ENCODE results near the gene KRT86. TPM values are rescaled to one million over a fixed set of nuclear protein-coding genes. Genes with fewer than 3 reads are reported as not detected.

The KRT86 gene
- total RNA-seq, 8 experiments from 2014 or later, result 0.14 to 0.59 (median 0.33) TPM; not detected in 4

DNA sequence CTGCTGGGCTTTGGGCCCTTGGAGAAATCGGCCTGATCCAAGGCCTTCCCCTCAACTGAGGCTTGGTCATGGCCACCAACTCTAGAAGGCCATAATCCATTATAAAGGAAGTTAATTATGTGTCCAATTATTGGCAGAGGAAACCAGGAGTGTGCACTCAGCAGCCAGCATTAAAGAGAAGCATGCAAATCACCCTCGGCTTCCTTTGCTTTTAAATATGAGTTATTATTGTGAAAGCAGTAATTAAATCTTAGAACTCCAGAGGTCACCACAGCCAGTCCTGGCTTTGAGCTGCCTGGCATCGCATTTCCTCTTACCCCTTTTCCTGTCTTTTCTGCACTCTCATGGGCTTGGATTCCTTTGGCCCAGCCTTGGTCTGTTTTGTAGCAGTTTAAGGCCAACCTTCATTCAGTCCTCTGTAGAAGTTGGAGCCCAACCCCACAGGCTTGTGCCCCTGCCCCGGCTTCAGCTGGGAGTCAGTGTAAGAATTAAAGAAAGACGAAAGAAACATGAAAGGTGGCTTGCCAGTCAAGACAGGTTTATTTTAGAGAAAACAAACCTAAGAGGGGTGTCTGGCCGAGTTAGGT lies 14.7 kb upstream of the KRT86 start:
- in situ Hi-C loops (cut with MboI; ENCODE audit: low pct_unique_long_range_greater_than_20kb in 2 of 9, low sequenced_read_pairs in 9 of 9, unreplicated experiment in 9 of 9), result no loop called here
- no peak overlapping the region for H3K27ac ChIP-seq
- no peak overlapping the region for H3K4me3 ChIP-seq
- no peak for ATAC-seq (replicated peaks in 6 of 8)
- H3K4me1 ChIP-seq (replicated peaks in 1 of 2), result no peaks in the 10 kb centered on the region
- 54 to 100% (median 80%) methylated on average over 1 to 5 of the region's 6 CpGs; no CpG with 5 or more reads in 2 of the 10 experiments for WGBS, 10 experiments

GRCh38 chr12:52260361-52261207 lies 13.9 kb upstream of the KRT86 start:
- no peak overlapping the region for H3K27ac ChIP-seq
- H3K4me1 ChIP-seq (replicated peaks in 1 of 2), result no peaks in the 10 kb centered on the region
- in situ Hi-C loops (cut with MboI; ENCODE audit: low pct_unique_long_range_greater_than_20kb in 2 of 9, low sequenced_read_pairs in 9 of 9, unreplicated experiment in 9 of 9), result no loop called here
- ATAC-seq (replicated peaks in 6 of 8), result peak in 4 of 8 experiments; percentile 21 to 74 (median 52)
- 10 to 93% (median 51%) methylated on average over 2 to 8 of the region's 9 CpGs for WGBS, 10 experiments
- no peak overlapping the region for H3K4me3 ChIP-seq

DNA sequence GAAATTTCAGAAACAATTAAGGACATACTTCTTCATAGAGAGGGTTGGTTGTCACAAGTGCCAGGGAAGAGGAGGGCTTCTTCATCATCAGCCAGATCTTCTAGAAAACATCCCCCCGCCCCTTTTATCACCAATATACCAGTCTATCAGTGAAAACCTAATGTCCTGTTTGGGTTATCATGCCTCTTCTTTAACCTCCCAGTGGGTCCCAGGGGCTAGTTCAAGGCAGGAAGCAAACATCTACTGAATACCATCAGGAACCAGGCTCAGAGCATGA lies 13.3 kb upstream of the KRT86 start:
- no peaks in the 10 kb centered on the region for H3K4me1 ChIP-seq (replicated peaks in 1 of 2)
- no peak for ATAC-seq (replicated peaks in 6 of 8)
- 0 to 60% (median 43%) methylated on average over 1 of the region's 1 CpG; no CpG with 5 or more reads in 5 of the 10 experiments for WGBS, 10 experiments
- in situ Hi-C loops (cut with MboI; ENCODE audit: low pct_unique_long_range_greater_than_20kb in 2 of 9, low sequenced_read_pairs in 9 of 9, unreplicated experiment in 9 of 9), result no loop called here
- no peak overlapping the region for H3K4me3 ChIP-seq
- H3K27ac ChIP-seq, result no peak overlapping the region

- in situ Hi-C loops (cut with MboI; ENCODE audit: low pct_unique_long_range_greater_than_20kb in 2 of 9, low sequenced_read_pairs in 9 of 9, unreplicated experiment in 9 of 9), result no loop called here
- no peaks in the 10 kb centered on the region for H3K4me1 ChIP-seq (replicated peaks in 1 of 2)
- ATAC-seq (replicated peaks in 6 of 8), result no peak
- H3K4me3 ChIP-seq, result no peak overlapping the region
- WGBS, 10 experiments, result 20 to 100% (median 100%) methylated on average over 1 to 2 of the region's 3 CpGs; no CpG with 5 or more reads in 7 of the 10 experiments
- no peak overlapping the region for H3K27ac ChIP-seq
Measured at GRCh38 chr12:52262286-52262685, 12.2 kb upstream of the KRT86 start.

DNA sequence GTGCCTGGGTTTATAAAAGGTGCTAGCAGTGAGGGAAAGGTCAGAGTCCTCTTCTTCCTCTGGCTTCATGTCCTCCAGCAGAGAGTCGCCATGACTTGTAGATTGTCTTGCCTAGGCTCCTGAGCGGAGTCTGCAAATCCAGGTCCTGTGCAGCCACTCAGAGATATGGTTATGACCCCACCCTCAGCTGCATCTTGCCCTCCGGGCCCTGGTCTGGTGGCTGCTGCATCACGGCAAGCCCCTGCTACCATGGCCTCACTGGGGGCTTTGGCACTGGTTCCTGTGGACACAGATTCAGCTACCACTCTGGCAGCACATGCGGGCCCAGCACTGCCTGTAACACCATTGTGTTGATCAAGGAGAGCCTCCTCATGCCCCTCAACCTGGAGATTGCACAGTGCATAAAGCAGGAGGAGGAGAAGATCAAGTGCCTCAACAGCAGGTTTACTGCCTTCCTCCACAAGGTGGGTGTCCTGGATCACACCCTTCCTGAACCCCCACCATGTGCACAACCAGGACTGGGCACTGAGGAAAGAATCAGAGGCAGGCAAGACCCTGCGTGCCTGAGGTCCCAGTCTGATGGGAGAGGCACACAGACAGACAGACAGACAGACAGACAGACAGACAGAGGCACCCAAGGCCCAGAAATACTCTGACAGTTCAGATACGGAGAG lies 10.5 kb upstream of the KRT86 start:
- no peak for ATAC-seq (replicated peaks in 6 of 8)
- Histone ChIP-seq H3K27ac (no peak overlapping the region), H3K4me3 (no peak overlapping the region), H3K4me1 (replicated peaks in 1 of 2) (no peaks in the 10 kb centered on the region)
- WGBS, 10 experiments, result 67 to 92% (median 80%) methylated on average over 1 to 3 of the region's 7 CpGs; no CpG with 5 or more reads in 2 of the 10 experiments
- in situ Hi-C loops (cut with MboI; ENCODE audit: low pct_unique_long_range_greater_than_20kb in 2 of 9, low sequenced_read_pairs in 9 of 9, unreplicated experiment in 9 of 9), result no loop called here

- Histone ChIP-seq H3K4me3 (no peak overlapping the region), H3K27ac (no peak overlapping the region), H3K4me1 (replicated peaks in 1 of 2) (no peaks in the 10 kb centered on the region)
- 14 to 84% (median 67%) methylated on average over 1 to 2 of the region's 2 CpGs; no CpG with 5 or more reads in 3 of the 10 experiments for WGBS, 10 experiments
- in situ Hi-C loops (cut with MboI; ENCODE audit: low pct_unique_long_range_greater_than_20kb in 2 of 9, low sequenced_read_pairs in 9 of 9, unreplicated experiment in 9 of 9), result no loop called here
- ATAC-seq (replicated peaks in 6 of 8), result no peak
Measured at GRCh38 chr12:52264435-52264825, 10.0 kb upstream of the KRT86 start.

DNA sequence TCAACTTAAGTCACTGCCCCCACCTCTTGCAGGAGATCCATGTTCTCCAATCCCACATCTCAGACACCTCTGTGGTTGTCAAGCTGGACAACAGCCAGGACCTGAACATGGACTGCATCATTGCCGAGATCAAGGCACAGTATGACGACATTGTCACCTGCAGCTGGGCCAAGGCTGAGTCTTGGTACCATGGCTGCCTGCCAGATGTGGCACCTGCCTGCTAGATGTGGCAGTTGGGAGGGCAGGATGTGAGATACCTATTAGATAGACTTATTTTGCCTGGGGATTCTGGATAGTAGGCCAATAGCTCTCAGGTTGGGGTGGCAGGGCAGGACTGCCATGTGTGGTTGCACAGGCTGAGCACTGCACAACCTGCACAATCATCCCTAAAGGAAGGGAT lies 7.9 kb upstream of the KRT86 start:
- WGBS, 10 experiments, result 83 to 100% methylated on average over 1 to 2 of the region's 2 CpGs; no CpG with 5 or more reads in 8 of the 10 experiments
- ATAC-seq (replicated peaks in 6 of 8), result no peak
- in situ Hi-C loops (cut with MboI; ENCODE audit: low pct_unique_long_range_greater_than_20kb in 2 of 9, low sequenced_read_pairs in 9 of 9, unreplicated experiment in 9 of 9), result no loop called here
- no peaks in the 10 kb centered on the region for H3K4me1 ChIP-seq (replicated peaks in 1 of 2)
- no peak overlapping the region for H3K27ac ChIP-seq
- no peak overlapping the region for H3K4me3 ChIP-seq

DNA sequence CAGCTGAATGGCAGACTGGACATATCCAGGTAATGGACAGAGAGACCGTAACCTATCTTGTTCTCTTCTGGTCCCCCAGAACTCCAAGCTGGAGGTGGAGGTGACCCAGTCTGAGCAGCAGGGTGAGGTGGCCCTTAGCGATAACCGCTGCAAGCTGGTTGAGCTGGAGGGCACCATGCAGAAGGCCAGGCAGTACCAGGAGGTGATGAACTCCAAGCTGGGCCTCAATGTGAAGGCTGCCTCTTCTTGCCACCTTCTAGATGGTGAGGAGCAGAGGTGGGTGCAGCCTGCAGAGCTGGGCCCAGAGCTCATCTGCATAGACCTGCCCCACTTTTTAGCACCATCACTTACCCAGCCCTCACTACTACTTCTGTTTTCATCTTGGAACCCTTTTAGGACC lies 7.2 kb upstream of the KRT86 start:
- no peaks in the 10 kb centered on the region for H3K4me1 ChIP-seq (replicated peaks in 1 of 2)
- WGBS, 10 experiments, result 0 to 100% (median 83%) methylated on average over 1 to 2 of the region's 3 CpGs; no CpG with 5 or more reads in 5 of the 10 experiments
- in situ Hi-C loops (cut with MboI; ENCODE audit: low pct_unique_long_range_greater_than_20kb in 2 of 9, low sequenced_read_pairs in 9 of 9, unreplicated experiment in 9 of 9), result no loop called here
- no peak overlapping the region for H3K27ac ChIP-seq
- no peak overlapping the region for H3K4me3 ChIP-seq
- no peak for ATAC-seq (replicated peaks in 6 of 8)

DNA sequence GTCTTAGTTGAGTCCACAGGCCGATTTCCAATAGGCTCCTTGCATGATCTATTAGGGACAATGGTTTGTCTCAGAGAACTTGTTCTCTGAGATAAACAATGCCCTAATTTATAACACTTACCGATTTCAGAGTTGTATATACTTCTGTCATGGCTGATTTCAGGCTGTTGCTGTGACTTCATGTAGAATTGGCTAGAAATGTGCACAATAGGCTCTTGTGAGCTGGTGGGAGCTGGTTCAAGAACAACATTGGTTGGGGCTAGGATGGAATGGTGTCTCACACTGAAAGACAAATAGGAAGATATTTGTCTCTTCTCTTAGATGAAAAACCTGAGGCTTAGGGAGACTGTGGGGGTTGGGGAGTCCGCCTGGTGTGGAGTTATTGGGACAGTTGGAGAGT lies 6.7 kb upstream of the KRT86 start:
- 28 to 83% (median 45%) methylated on average over 2 to 3 of the region's 3 CpGs; no CpG with 5 or more reads in 3 of the 10 experiments for WGBS, 10 experiments
- Histone ChIP-seq H3K27ac (no peak overlapping the region), H3K4me1 (replicated peaks in 1 of 2) (no peaks in the 10 kb centered on the region), H3K4me3 (no peak overlapping the region)
- ATAC-seq (replicated peaks in 6 of 8), result no peak
- in situ Hi-C loops (cut with MboI; ENCODE audit: low pct_unique_long_range_greater_than_20kb in 2 of 9, low sequenced_read_pairs in 9 of 9, unreplicated experiment in 9 of 9), result no loop called here

- H3K4me3 ChIP-seq, result no peak overlapping the region
- in situ Hi-C loops (cut with MboI; ENCODE audit: low pct_unique_long_range_greater_than_20kb in 2 of 9, low sequenced_read_pairs in 9 of 9, unreplicated experiment in 9 of 9), result no loop called here
- H3K27ac ChIP-seq, result no peak overlapping the region
- no peak for ATAC-seq (replicated peaks in 6 of 8)
- WGBS, 10 experiments, result 38 to 81% (median 59%) methylated on average over 2 of the region's 2 CpGs; no CpG with 5 or more reads in 6 of the 10 experiments
- H3K4me1 ChIP-seq (replicated peaks in 1 of 2), result no peaks in the 10 kb centered on the region
Measured at GRCh38 chr12:52268212-52268611, 6.2 kb upstream of the KRT86 start.

DNA sequence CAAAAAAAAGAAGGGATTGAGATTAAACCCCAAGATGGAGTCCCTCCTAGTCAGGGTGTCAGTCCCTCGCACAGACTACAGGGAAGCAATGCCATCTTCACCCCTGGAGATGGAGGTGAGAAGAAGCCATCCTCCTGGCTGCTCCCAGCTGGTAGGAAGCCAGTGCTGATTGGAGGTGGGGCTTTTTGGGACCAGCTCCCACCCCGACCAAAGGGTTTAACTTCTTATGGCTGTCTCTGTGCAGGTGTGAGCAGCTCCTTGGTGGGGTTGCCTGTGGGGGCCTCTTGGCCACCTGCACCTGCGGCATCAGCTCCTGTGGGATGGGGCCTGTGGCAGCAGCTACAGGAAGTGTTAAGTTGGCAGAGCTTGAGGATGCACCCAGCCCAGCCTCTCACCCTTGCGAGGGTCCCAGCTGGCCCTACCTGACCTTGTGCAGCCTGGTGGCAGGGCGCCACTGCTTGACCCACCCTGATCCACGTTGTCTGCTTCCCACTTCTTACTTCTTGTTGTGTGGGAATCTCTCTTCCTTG lies 3.8 kb upstream of the KRT86 start:
- no peak for ATAC-seq (replicated peaks in 6 of 8)
- in situ Hi-C loops (cut with MboI; ENCODE audit: low pct_unique_long_range_greater_than_20kb in 2 of 9, low sequenced_read_pairs in 9 of 9, unreplicated experiment in 9 of 9), result no loop called here
- WGBS, 10 experiments, result 0 to 80% (median 60%) methylated on average over 1 to 5 of the region's 6 CpGs; no CpG with 5 or more reads in 5 of the 10 experiments
- H3K27ac ChIP-seq, result no peak overlapping the region
- no peaks in the 10 kb centered on the region for H3K4me1 ChIP-seq (replicated peaks in 1 of 2)
- H3K4me3 ChIP-seq, result no peak overlapping the region

- no peaks in the 10 kb centered on the region for H3K4me1 ChIP-seq (replicated peaks in 1 of 2)
- H3K27ac ChIP-seq, result no peak overlapping the region
- in situ Hi-C loops (cut with MboI; ENCODE audit: low pct_unique_long_range_greater_than_20kb in 2 of 9, low sequenced_read_pairs in 9 of 9, unreplicated experiment in 9 of 9), result no loop called here
- no peak overlapping the region for H3K4me3 ChIP-seq
- no peak for ATAC-seq (replicated peaks in 6 of 8)
- 0 to 80% (median 51%) methylated on average over 1 of the region's 1 CpG; no CpG with 5 or more reads in 6 of the 10 experiments for WGBS, 10 experiments
Measured at GRCh38 chr12:52271158-52271557, 3.3 kb upstream of the KRT86 start.

GRCh38 chr12:52275686-52276085 lies 1.2 kb downstream of the KRT86 start:
- in situ Hi-C loops (cut with MboI; ENCODE audit: low pct_unique_long_range_greater_than_20kb in 2 of 9, low sequenced_read_pairs in 9 of 9, unreplicated experiment in 9 of 9), result no loop called here
- 40 to 100% (median 83%) methylated on average over 1 to 2 of the region's 3 CpGs; no CpG with 5 or more reads in 6 of the 10 experiments for WGBS, 10 experiments
- peaks cover 11 to 13% of the 10 kb centered on the region in 2 donors for H3K4me1 ChIP-seq (replicated peaks in 1 of 2)
- H3K4me3 ChIP-seq, result no peak overlapping the region
- ATAC-seq (replicated peaks in 6 of 8), result no peak
- H3K27ac ChIP-seq, result no peak overlapping the region

All from motor neuron (in vitro differentiated cells).